GM21737 (cell line): ENCODE results near the gene TBKBP1.
"Not testable (repeated sequence)": the region's sequence is repeated elsewhere in the genome, so short reads cannot be mapped to it uniquely, and the experiment has no call there.

ENCODE experiments used
- ATAC-seq: cut with Tn5 transposase; IDR thresholded peaks from one replicate; pipeline ENCODE4 v1.9.1; 2021; ENCODE audit warnings: mild to moderate bottlenecking, moderate library complexity; ENCODE audit not compliant: unreplicated experiment

TBKBP1 gene

DNA sequence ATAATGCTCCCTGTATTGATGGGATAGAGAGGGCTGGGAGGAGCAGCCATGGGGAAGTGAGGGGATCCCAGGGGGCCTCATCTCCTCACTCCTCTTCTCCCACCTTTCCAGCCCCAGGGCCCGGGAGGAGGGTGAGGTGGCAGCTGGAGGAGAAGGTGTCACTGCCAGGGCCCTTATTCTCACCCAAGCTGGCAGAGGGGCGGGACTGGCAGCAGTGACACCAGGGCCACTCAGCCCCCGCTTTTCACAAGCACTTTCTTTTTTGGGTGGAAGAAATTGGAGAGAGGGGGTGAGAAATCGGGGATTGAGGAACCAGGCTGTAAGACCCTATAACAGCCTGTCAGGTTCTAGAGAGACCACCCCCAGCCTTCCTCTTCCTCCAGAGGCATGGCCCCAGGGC is 36.7 kb downstream of the TBKBP1 start:
- no peak for ATAC-seq

DNA sequence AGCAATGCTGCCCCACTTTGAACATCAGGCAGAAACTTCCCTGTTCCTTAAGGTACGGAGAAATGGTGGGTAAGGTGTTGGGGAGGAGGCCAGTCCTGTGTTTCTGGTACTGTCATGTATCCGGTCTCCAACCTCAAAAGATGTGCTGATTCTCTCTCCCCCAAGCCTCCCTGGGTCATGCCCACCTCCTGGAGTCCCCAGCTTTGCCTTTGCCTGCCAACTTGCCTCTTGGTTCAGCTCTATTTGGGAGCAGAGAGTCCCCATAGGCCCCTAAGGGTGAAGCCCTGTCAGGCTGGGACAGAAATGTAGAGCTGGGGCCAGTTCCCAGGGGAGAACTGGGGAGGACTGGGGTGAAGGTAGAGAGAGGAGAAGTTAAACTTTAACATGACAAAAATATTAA is 37.4 kb downstream of the TBKBP1 start:
- no peak for ATAC-seq

DNA sequence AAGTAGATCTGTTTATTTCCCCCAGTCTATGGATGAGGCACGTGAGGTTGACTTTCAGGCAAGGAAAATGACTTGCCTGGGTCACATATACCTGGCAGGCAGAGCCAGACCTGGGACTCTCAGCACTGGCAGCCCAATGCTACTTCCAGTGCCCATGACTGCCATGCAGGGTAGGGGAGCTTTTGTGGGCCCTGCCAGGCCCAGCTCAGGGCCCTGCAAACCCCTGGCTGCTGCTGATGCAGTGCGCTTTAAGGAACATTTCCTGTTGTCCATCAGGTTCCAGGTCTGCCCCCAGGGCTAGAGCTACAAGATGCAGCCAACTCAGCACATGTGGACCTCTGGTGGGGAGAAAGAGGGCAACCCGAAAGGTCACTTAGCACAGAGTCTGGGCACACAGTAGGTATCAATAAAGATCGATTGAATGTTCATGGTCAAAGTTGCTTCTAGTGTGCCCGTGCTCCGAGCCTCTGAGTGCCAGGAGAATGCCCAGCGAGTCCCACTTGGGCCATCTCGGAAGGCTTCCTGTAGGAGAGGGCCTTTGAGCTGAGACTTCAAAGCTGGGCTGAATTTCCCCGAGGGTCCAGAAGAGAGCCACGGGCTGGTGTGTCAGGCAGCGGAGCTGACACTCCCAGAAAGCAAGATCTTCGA is 38.6 kb downstream of the TBKBP1 start:
- ATAC-seq = no peak

DNA sequence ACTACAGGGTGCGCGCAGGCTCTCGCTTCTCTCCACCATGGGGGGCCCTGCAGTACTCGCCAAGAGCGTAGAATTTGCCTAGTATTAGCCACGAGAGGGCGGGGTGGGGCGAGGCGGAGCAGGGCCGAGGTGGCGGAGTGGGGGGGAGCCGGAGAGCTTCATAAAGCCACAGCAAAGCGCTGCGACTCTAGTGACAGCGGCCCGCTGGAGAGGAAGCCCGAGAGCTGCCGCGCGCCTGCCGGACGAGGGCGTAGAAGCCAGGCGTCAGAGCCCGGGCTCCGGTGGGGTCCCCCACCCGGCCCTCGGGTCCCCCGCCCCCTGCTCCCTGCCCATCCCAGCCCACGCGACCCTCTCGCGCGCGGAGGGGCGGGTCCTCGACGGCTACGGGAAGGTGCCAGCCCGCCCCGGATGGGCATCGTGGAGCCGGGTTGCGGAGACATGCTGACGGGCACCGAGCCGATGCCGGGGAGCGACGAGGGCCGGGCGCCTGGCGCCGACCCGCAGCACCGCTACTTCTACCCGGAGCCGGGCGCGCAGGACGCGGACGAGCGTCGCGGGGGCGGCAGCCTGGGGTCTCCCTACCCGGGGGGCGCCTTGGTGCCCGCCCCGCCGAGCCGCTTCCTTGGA is 39.2 kb downstream of the TBKBP1 start, which contains the start of gene TBX21:
Gene TBX21, plus strand, starts transcription at position 190 of the 627 bp plus-strand sequence. Its CDS starts 219 bp downstream, at position 409.
- peak; percentile 54 for ATAC-seq

DNA sequence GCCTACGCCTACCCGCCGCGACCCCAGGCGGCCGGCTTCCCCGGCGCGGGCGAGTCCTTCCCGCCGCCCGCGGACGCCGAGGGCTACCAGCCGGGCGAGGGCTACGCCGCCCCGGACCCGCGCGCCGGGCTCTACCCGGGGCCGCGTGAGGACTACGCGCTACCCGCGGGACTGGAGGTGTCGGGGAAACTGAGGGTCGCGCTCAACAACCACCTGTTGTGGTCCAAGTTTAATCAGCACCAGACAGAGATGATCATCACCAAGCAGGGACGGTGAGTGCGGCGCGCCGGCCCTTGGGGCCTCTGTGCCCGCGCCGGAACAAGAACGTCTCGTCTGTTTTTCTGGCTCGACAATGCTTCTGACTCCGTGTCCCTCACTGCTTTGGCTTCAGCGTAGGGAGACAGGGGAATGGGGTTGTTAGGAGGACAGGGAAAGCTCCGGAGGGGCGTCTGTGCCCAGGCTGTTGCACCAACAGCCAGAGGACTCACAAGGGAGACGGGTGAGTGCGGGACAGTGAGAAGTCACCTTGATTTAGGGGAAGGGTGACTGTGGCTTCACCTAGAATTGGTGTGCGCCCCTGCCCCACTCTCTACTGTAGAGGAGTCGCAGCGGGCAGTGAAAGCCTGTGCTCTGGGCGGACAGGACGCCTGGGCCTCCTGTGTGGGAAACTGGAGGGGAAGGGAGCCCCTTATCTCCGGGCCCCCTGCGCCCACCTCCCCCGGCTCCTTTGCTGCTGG is 39.9 kb downstream of the TBKBP1 start:
- ATAC-seq = peak; percentile 22

DNA sequence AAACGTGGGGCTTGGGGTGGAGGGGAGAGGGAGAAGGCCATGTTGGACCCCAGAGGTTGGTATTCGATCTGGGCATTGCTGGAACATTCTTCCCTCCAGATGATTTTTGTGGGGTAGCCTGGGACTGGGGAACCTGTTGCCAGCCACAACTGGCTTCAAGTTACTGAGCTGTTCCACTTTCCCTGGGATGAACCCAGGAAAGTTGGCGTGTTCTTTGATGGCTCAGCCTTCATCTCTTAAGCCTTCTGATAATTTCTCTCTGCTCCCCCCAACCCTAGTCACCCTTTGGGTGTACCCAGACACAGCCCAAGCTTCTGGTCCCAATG is 41.1 kb downstream of the TBKBP1 start:
- ATAC-seq = no peak

DNA sequence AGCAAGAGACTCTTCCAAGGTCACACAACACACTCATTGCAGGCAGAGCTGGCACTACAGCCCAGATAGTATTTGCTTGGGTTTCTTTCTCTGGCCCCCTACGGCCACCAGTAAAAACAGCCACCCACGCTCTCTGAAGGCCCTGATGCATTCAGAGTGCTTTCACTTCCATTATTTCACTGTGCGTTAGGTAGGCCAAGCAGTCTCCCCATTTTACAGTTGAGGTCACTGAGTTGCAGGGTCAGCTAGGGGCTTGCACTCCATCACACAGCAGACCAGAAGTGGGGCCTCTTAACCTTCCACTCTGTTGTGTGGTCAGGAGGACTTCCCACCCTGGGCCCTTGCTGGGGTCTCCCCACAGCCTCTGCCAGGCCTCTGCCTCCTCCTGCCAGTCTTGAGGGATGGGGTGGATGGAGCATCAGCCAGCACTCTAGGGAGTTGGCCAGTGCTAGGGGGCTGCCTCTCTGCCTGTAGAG is 41.6 kb downstream of the TBKBP1 start:
- peak; percentile 37 for ATAC-seq

DNA sequence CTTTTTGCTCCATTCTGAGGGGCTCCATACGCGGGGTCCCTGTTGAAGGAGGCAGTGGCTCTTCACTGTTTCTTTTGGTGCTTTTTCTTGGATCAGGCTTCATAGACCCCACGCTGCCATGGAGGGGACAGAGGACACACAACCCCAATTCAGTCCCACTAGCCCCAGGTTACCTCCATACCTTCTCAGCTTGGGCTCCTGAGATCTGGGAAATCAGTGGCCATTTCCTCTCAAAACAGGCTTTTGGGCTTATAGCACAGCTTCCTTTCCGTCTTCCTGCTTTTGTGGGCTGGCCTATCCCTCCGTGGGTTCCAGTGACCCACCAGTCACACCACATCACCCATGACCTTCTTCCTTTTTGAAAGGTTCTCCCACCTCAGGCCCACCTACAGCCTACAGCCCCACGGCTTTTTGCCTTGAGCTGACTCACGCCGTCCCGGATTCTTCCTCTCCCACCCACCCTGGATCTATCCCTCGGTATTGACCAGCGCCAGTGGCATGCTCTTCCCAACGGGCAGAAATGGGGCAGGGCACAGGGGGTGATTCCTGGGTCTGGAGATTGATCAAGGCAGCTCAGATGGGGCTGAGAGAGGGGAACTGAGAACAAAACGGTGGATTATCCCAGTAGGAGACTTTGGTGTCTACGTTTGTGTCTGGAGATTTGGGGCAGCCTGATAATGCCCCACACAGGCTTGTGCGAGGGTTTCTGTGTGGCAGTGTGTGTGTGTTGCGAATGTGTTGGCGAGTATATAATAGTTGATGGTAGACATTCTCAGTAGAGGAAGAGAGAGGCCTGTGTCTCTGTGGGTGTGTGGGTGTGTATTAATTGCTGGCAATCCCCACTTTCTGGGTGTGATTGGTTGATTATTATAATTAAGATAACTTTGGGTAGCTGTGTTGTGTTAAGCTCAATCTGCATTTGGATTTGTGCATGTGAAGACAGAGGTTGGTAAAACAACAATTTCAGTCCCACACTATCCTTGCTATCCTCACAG is 42.8 kb downstream of the TBKBP1 start:
- no peak for ATAC-seq

DNA sequence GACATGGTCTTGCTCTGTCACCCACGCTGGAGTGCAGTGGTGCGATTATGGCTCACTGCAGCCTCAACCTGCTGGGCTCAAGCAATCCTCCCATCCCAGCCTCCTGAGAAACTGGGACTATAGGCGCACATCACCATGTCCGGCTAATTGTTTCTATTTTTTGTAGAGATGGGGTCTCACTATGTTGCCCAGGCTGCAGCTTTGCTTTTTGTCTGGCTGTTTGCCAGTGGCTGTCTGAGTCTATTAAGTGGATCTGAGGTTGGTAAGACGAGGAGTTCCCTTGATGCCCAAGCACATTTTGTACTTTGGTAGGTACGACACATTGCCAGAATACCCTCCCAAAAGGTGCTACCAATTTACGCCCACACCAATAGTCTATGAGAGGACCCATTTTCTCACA is 44.2 kb downstream of the TBKBP1 start:
- no peak for ATAC-seq

DNA sequence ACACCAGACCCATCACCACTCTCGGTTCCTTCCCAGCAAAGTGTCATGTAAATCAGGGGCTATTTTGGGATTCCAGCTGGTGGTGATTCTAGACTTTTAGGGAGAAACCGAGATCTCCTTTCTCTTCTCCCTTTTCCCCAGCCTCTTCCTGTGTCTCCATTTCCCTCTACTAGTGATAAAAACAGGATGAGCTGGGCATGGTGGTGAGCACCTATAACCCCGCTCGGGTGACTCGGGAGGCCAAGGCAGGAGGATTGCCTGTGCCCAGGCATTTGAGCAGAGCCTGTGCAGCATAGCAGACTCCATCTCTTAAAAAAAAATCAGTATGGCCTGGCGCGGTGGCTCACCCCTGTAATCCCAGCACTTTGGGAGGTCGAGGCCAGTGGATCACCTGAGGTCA is 45.2 kb downstream of the TBKBP1 start:
- ATAC-seq = no peak

DNA sequence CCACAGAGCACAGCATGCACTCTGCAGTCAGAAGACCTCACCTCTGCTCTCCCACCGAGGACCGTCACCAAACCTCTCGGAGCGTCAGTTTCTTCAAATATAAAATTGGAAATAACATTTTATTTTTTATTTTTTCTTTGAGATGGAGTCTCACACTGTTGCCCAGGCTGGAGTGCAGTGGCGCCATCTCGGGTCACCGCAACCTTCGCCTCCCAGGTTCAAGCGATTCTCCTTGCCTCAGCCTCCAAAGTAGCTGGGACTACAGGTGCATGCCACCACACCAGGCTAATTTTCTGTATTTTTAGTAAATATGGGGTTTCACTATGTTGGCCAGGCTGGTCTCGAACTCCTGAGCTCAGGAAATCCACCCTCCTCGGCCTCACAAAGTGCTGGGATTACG is 46.0 kb downstream of the TBKBP1 start:
- ATAC-seq = not testable (repeated sequence)

DNA sequence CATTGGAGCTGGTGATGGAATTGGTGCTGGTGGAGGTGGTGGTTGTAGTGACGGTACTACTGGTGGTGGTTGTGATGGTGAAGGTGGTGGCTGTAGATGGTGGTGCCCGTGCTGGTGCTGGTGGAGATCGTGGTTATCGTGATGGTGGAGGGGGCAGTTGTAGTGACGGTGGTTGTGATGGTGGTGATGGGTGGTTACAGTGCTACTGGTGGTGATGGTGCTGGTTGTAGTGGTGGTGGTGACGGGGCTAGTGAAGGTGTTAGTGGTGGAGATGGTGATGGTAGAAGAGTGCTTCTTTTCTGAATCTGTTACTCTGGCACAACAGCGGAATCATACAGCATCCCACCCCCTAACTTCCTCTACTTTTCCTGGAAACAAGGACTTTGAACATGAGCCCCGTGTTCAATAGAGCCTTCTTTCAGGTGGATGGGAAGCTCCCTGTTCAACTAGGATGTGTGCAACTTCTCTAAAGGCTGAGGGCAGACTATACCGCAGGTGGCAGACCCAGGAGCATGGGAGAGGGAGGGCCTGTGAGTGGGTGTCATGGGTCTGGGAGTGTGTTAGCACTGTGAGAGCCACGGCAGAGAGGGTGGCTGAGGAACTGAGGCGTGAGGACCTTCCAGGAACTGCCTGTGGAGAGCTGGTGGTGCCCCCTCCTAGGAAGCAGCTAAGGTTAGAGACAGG is 47.3 kb downstream of the TBKBP1 start:
- no peak for ATAC-seq

DNA sequence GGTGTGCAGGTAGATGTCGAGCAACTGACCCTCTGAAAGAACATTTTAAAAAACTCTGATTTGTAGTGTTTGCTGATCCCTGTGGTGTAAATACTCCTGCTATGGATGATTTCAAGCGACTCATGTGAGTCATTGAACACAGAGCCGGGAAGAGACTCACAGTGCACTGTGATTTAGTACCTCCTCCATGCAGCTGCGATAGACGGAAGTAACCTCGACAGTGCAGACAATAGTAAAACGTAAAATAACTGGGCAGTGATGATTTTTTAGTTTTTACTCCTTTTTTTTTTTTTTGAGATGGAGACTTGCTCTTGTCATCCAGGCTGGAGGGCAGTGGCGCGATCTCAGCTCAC is 47.8 kb downstream of the TBKBP1 start:
- ATAC-seq = no peak

DNA sequence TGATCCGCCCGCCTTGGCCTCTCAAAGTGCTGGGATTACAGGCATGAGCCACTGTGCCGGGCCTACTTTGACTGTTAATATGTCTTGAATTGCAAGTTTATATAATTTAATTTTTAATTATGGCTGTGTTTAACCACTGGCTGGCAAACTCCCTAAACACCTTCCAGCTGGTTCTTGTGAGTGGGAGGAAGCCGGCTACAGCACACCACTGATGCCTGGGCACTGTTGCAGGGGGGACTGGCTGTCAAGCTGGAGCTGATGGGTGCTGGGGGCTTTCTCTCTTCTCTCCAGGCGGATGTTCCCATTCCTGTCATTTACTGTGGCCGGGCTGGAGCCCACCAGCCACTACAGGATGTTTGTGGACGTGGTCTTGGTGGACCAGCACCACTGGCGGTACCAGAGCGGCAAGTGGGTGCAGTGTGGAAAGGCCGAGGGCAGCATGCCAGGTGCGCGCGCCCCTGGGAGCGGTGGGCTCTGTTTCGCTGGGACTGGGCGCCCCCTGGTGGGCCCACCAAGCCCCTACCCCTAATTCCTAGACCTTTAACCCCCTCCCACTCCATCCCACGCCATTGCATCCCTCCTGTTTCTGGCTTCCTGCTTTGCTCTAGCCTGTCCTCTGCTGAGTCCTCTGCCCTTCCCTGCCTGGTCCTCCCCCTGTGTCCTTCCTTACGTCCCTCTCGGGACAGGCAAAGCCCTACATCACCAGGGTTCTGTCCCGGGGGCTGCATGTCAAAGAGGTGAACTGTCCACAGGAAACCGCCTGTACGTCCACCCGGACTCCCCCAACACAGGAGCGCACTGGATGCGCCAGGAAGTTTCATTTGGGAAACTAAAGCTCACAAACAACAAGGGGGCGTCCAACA is 48.6 kb downstream of the TBKBP1 start:
- no peak for ATAC-seq

DNA sequence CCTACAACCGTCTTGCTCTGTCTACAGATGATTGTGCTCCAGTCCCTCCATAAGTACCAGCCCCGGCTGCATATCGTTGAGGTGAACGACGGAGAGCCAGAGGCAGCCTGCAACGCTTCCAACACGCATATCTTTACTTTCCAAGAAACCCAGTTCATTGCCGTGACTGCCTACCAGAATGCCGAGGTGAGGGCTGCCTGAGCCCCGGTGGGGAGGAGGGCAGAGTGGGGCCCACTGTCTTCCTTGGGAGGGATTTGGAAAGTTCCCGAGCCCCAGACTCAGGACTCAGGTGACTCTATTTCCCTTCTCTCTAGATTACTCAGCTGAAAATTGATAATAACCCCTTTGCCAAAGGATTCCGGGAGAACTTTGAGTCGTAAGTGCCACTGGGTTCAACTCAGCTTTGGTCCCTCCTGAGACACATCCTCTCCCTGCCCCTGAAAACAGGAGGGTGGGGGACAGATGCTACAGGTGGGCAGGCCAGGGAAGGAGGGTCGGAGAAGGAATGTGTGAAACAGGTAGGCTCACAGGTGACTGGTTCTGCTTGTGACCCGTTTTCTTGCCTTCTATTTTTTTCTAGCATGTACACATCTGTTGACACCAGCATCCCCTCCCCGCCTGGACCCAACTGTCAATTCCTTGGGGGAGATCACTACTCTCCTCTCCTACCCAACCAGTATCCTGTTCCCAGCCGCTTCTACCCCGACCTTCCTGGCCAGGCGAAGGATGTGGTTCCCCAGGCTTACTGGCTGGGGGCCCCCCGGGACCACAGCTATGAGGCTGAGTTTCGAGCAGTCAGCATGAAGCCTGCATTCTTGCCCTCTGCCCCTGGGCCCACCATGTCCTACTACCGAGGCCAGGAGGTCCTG is 50.4 kb downstream of the TBKBP1 start:
- ATAC-seq = no peak

DNA sequence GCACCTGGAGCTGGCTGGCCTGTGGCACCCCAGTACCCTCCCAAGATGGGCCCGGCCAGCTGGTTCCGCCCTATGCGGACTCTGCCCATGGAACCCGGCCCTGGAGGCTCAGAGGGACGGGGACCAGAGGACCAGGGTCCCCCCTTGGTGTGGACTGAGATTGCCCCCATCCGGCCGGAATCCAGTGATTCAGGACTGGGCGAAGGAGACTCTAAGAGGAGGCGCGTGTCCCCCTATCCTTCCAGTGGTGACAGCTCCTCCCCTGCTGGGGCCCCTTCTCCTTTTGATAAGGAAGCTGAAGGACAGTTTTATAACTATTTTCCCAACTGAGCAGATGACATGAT is 51.0 kb downstream of the TBKBP1 start:
- ATAC-seq = no peak

DNA sequence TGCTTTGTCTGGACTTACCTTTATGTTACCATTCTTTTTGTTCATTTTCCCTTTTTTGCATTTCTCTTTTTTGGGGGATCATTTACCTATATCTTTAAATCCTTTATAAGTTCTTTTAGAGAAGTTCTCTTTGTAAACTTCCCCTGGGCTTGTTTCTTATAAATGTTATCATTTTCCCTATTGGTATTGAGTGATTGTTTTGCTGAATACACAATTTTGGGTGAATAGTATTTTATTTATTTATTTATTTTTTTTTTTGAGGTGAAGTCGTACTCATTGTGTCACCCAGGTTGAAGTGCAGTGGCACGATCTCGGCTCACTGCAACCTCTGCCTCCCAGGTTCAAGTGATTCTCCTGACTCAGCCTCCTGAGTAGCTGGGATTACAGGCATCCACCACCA is 57.5 kb downstream of the TBKBP1 start:
- ATAC-seq = no peak

DNA sequence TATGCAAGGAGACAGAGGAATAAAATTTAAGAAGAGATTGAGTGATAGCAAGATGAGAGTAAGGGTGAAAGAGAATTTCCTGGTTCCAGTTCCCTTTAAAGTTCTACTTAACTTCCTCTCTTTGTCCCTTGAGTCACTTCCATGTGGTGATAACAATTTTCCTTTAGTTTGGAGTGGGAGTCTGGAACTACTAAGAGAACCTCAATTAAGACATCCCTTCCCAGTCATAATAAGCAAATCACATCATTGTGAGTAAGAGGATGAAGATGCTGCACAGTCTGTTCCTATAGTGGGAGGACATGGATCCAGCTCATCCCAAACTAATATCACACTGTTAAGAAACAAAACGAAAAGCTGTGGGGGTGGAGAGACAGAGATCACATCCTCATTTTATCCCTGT is 63.4 kb downstream of the TBKBP1 start:
- ATAC-seq = no peak
